Heart right ventricle (tissue), 16 donors: ENCODE measurements around the gene CAMLG. TPM values are rescaled to one million over a fixed set of nuclear protein-coding genes. Genes with fewer than 3 reads are reported as not detected.

Experiments used
- ATAC-seq, 8 donors: fragments of 200-7000 bp; cut with Tn5 transposase; one replicate each; pipeline ENCODE4 v1.9.1; 2020; ENCODE audit warnings: mild to moderate bottlenecking in 8 of 8, moderate library complexity in 8 of 8, moderate number of reproducible peaks in 1 of 8
- DNase-seq, 2 donors: peaks; one replicate each; pipeline ENCODE4 v3.0.0-alpha.2; 2020
- H3K27ac ChIP-seq, 10 donors: fragments of 200-600 bp; sonication (generic) in 2 of 10; one replicate each; pipeline versions ENCODE4 v1.5.0 to v1.8.0; 2020 to 2022; ENCODE audit warnings: mild to moderate bottlenecking in 3 of 10
- H3K27me3 ChIP-seq, 7 donors: fragments of 200-600 bp; one replicate each; pipeline ENCODE4 v1.8.0; 2021 to 2022; ENCODE audit warnings: mild to moderate bottlenecking in 2 of 7
- H3K36me3 ChIP-seq, 9 donors: fragments of 200-600 bp; sonication (generic) in 1 of 9; one replicate each; pipeline versions ENCODE4 v1.5.0 to v1.8.0; 2020 to 2022; ENCODE audit warnings: mild to moderate bottlenecking in 2 of 9
- H3K4me1 ChIP-seq, 9 donors: fragments of 200-600 bp; sonication (generic) in 1 of 9; one replicate each; pipeline versions ENCODE4 v1.5.0 to v1.8.0; 2020 to 2022; ENCODE audit warnings: mild to moderate bottlenecking in 4 of 9
- H3K4me3 ChIP-seq, 10 donors: fragments of 200-600 bp; sonication (generic) in 2 of 10; one replicate each; pipeline versions ENCODE4 v1.5.0 to v1.8.0; 2020 to 2022; ENCODE audit warnings: mild to moderate bottlenecking in 7 of 10, moderate library complexity in 2 of 10
- H3K9me3 ChIP-seq, 11 donors: fragments of 200-600 bp in 10 of 11; sonication (generic) in 2 of 11; one replicate each; pipeline versions ENCODE4 v1.5.0 to v1.8.0; 2013 to 2022; ENCODE audit warnings: mild to moderate bottlenecking in 2 of 11, control low read depth in 1 of 11, moderate library complexity in 1 of 11
- CTCF ChIP-seq, 9 donors: fragments of 200-600 bp; sonication (generic) in 2 of 9; IDR thresholded peaks; one replicate each; pipeline versions ENCODE4 v1.5.0 to v1.8.0; 2021 to 2022; ENCODE audit warnings: antibody characterized with exemption in 9 of 9, mild to moderate bottlenecking in 5 of 9, moderate library complexity in 1 of 9
- WGBS, 2 donors: extraction: QIAGEN DNeasy Blood & Tissue Kit; methylation state at CpG; one replicate each; pipeline ENCODE4 v1.1.7; 2013; ENCODE audit warnings: inconsistent platforms in 1 of 2; 5-methylcytosine and 5-hydroxymethylcytosine counted together
- intact Hi-C, 10 donors: fragments of 100-400 bp; cut with DNase I; formaldehyde crosslinking; loops; one replicate each; pipeline versions ENCODE4 v1.11.1 to v1.14.2; 2022
- polyA plus RNA-seq, 2 donors: library from polyadenylated mRNA; stranded (reverse); fragments of 200-250 nt; gene quantifications; one replicate each; pipeline ENCODE4 v1.2.3, GENCODE V29; 2013
- total RNA-seq, 10 donors: library from RNA; stranded (reverse); fragmentation: NEBNext Ultra II Directional in 3 of 10; extraction: Animal tissue kit (Norgen Biotek cat#: 25700) in 3 of 10; gene quantifications; one replicate each; pipeline versions ENCODE4 v1.2.1 to v1.2.4, GENCODE V29; 2021 to 2023
- donor health status: Arrhythmogenic right ventricular cardiomyopathy.
- donor health status: ischemic (EF 13 %, LVEDD 7.1; RV severe dilation, severe dysfunction).
- donor health status: healthy with polysubstance abuse.
- donor health status: DM: no; HTN: yes; CAD: no.
- donor health status: DM: no; HTN: no; CAD: no.
- donor health status: ischemic (EF 25% LVEDD 6.9; RV normal size, moderate dysfunction).
- donor health status: ischemic (EF 25% LVEDD 5.7; RV mildly dilated, moderate dysfunction).
- donor health status: healthy.
- donor health status: DM: yes; HTN: yes; CAD: no.
- donor health status: Ischemic cardiomyopathy.
- donor health status: ischemic (EF 35%, LVEDD 5.7; RV mildly dilated, moderate dysfunction).
- donor health status: nonischemic (EF 11% LVEDD 7.7; RV severe dilation, severe dysfunction).
- donor health status: DM: yes; HTN: yes; CAD: no.
- donor health status: PGD.
- donor health status: ischemic (EF 29% LVEDD 5.4; RV normal size, mild dysfunction).
- donor health status: nonischemic (EF 23%, LVEDD 6.1; RV moderate dilation, normal function).

Gene CAMLG
- total and polyA plus RNA-seq, 12 donors, result 14.6 to 22.1 (median 19.1) TPM

GRCh38 chr5:134791580-134791979, 53.2 kb downstream of the CAMLG start:
- WGBS, 2 donors, result 98 to 100% methylated on average over 2 of the region's 2 CpGs
- Histone ChIP-seq H3K36me3 (peaks cover 0 to 100% (median 60%) of the 10 kb centered on the region in 9 donors), H3K9me3 (no peaks in the 10 kb centered on the region), H3K4me1 (no peaks in the 10 kb centered on the region), H3K27ac (no peak overlapping the region), H3K4me3 (no peak overlapping the region), H3K27me3 (no peaks in the 10 kb centered on the region)
- intact Hi-C loops, result no loop called here
- TF ChIP-seq CTCF (IDR thresholded peaks at IDR 0.05), result no peak
- DNase-seq, result no peak
- ATAC-seq, result no peak

- no peaks in the 10 kb centered on the region for H3K4me1 ChIP-seq
- no peak for TF ChIP-seq CTCF (IDR thresholded peaks at IDR 0.05)
- 89 to 91% methylated on average over 3 of the region's 3 CpGs for WGBS, 2 donors
- DNase-seq (no peak), ATAC-seq (no peak)
- H3K27me3 ChIP-seq, result no peaks in the 10 kb centered on the region
- no peaks in the 10 kb centered on the region for H3K9me3 ChIP-seq
- intact Hi-C loops, result no loop called here
- H3K27ac ChIP-seq, result no peak overlapping the region
- H3K36me3 ChIP-seq, result peaks cover 0 to 100% (median 63%) of the 10 kb centered on the region in 9 donors
- no peak overlapping the region for H3K4me3 ChIP-seq
Observed at GRCh38 chr5:134792286-134792685, 53.9 kb downstream of the CAMLG start.

- intact Hi-C loops, result no loop called here
- Histone ChIP-seq H3K4me1 (no peaks in the 10 kb centered on the region), H3K9me3 (no peaks in the 10 kb centered on the region), H3K4me3 (no peak overlapping the region), H3K27ac (no peak overlapping the region), H3K27me3 (no peaks in the 10 kb centered on the region), H3K36me3 (peaks cover 0 to 100% (median 69%) of the 10 kb centered on the region in 9 donors)
- no peak for ATAC-seq
- 95 to 97% methylated on average over 4 of the region's 4 CpGs for WGBS, 2 donors
- no peak for TF ChIP-seq CTCF (IDR thresholded peaks at IDR 0.05)
- no peak for DNase-seq
Observed at GRCh38 chr5:134793111-134793510, 54.8 kb downstream of the CAMLG start.

GRCh38 chr5:134794082-134794481, 55.7 kb downstream of the CAMLG start:
- 78 to 91% methylated on average over 2 of the region's 2 CpGs for WGBS, 2 donors
- peaks cover 0 to 100% (median 64%) of the 10 kb centered on the region in 9 donors for H3K36me3 ChIP-seq
- intact Hi-C loops, result no loop called here
- H3K27me3 ChIP-seq, result no peaks in the 10 kb centered on the region
- no peak overlapping the region for H3K27ac ChIP-seq
- DNase-seq, result no peak
- no peak for ATAC-seq
- no peaks in the 10 kb centered on the region for H3K9me3 ChIP-seq
- H3K4me3 ChIP-seq, result no peak overlapping the region
- no peaks in the 10 kb centered on the region for H3K4me1 ChIP-seq
- no peak for TF ChIP-seq CTCF (IDR thresholded peaks at IDR 0.05)
